ENCODE data around the gene ZNF300. TPM values are rescaled to one million over a fixed set of nuclear protein-coding genes. Genes with fewer than 3 reads are reported as not detected.
A peak's percentile ranks its signal among the peaks of the same experiment; 100 is the strongest.
"Not testable (repeated sequence)": the region's sequence is repeated elsewhere in the genome, so short reads cannot be mapped to it uniquely, and the experiment has no call there.

Gene ZNF300
- total RNA-seq (2014; rRNA removed; shearing (Covaris generic)) = 8.3 and 8.6 TPM in 2 replicates
- 4.5 and 6.7 TPM in 2 replicates for polyA plus RNA-seq (2015; cell fraction: cytosol; rRNA removed)
- 40.1 and 43.8 TPM in 2 replicates for polyA plus RNA-seq (2015; cell fraction: nucleus; rRNA removed)

DNA sequence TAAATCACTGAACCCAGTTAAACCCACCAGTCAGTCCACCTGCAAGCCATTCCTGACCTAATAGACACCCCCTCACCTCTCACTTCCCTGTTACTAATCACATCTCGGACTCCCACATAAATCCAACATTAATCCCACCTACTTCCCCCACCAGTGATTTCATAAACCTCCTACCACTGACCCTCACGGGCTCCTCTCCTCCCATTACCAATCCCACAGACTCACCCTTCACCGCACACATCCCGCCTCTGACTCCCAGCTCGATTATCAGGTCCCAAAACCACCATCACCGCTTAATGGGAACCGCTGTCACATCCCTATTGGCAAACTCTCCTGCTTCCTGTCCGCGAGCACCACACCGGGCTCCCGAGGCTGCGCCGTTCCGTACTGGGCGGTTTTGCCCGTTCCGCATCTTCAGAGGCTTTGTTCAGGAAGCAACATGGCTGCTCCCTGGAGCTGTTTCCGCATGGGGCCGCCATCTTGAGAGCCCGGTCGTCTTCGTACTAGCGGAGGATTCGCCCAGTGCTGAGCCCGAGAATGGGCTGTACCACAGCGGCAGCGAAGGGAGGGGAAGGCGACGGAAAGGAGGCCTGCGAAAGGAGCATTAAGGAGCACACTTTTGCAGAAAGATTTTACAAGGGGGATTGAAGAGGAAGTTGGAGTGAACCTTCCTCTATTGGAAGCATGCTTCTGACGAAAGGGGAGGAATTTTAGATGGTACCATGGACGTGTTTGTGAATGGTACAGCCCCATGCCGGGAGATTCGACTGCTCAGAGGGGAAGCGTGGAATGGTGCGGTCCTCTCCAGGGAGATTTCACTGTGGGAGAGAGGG lies at the start of gene ZNF300:
ZNF300 (minus strand) TSS at position 502 of the 833 bp plus-strand sequence. CDS start 1,825 bp downstream, outside the sequence.
- DNase-seq (ENCODE audit: low read depth) = peak; percentile 88

DNA sequence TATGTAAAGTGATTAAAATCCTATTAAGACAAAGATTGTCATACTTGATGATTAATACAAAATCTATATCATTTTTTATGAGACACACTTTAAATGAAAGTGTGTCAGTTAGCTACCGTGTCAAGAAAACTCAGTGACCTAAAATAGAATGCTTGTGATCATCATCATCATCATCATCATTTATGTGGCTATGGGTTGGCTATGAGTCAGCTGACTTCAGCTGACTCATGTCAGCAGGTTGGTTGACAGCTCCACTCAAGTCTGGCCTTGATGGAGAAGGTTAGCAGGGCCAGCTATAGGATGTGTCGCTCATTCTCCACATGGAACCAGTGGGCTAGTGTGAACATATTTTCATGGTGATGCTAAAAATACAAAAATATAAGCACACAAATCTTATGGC lies 43.8 kb upstream of the ZNF300 start:
- DNase-seq (ENCODE audit: low read depth) = peak; percentile 12

DNA sequence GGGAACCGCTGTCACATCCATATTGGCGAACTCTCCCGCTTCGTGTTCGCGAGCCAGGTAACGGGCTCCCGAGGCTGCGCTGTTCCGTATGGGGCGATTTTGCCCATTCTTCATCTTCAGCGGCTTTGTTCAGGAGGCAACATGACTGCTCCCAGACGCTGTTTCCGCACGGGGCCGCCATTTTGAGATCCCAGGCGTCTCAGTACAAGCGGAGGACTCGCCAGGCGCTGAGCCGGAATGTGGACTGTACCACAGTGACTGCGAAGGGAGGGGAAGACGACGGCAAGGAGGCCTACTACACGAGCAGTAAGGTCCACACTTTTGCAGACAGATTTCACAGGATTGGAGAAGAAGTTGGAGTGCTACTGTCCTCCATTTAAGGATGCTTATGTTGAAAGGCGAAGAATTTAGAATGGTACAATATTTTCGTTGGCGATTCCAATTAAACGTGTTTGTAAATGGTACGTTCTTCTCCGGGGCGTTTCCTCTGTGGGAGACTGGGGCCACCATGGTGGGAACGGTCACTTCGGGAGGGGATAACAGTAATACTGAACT lies 41.6 kb upstream of the ZNF300 start:
- DNase-seq (ENCODE audit: low read depth) = no peak

DNA sequence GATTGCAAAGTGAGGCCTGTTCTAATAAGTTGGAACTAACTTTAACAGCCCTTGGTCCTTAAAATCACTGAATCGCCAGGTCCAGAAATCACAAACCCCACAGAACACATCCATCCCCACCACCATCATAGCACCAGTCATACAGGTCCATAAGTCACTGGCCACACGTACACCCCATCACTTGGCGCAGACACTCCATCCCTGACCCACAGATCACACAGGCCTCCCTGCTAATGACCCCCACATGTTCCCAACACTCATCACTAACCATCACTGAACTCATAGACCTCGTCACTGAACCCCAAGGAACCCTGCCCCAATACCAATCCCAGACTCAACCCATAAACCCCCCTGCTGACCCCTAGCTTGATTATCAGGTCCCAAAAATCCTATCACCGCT lies 41.2 kb upstream of the ZNF300 start:
- DNase-seq (ENCODE audit: low read depth) = no peak

DNA sequence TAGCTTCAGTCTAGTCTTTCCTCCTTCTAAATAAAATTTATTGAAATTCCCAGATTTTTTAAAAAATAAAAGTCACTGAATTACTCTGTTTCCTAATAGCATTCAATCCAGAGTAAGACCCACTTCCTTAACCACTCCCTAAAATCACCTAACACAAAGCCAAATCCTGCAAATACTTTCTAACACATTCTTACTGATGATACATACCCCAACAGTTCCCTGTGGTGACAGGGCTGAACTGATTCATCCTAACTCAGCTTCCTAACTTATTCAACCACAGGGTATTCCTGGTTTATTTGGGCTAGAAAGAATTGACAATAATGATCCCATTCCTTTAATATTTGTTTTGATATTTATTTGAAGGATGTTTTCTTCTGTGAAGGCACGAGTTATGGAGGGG lies 40.7 kb upstream of the ZNF300 start:
- peak; percentile 39 for DNase-seq (ENCODE audit: low read depth)

DNA sequence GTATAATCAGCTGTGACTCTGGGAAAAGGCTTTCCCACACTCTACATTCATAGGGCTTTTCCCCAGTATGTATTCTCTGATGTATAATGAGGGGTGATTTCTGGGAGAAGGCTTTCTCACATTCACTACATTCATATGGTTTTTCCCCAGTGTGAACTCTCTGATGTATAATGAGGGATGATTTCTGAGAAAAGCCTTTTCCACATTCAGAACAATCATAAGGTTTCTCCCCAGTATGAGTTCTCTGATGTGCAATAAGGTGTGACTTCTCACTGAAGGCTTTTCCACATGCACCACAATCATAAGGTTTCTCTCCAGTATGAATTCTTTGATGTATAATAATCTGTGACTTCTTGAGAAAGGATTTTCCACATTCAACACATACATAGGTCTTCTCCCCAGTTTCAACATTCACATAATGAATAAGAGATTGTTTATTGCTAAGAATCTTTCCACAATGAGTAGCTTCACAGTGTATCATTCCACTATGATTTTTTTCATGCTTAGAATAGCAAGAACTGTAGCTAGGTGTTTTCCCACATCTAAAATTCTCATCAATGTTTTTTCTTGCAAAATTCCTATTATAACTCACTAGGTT lies 26.7 kb upstream of the ZNF300 start:
- no peak for DNase-seq (ENCODE audit: low read depth)

DNA sequence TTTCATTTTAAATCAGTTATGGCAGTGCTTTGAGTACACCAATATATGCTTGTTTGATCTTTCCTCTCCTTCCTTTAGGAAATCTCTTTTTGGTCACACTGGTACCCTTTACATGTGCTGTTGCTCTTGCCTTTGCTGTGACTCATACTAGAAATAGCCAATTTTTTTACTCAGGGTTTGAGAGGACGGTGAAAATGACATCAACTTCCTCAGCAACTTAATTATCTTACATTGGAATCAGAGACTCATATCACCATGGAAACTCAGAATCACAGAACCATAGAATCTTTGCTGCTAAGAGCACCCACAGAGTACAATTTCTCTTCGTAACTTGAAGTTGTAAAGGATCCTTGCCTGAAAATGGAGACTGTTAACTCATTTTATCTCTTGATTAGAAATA lies 13.8 kb upstream of the ZNF300 start:
- peak; percentile 71 for DNase-seq (ENCODE audit: low read depth)

DNA sequence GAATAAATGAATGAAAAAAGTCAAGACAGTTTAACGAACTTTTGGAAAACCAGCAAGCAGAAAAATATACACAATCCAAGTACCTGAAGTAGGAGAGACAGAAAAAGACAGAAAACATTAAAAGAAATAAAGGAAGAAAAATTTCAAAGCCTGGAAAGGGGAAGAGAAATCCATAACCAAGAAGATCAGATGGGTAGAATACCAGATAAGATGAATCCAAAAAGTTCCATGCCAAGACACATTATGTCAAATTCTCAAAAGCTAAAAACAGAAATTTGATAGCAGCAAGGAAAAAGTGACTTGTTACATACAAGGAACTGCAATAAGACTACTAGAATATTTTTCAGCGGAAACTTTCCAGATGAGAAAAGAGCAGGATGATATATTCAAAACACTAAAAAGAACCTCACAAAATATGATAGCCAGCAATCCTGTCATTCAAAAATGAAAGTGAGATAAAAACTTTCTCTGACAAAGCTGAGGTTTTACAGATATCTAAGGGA lies 7.6 kb upstream of the ZNF300 start:
- DNase-seq (ENCODE audit: low read depth) = no peak

DNA sequence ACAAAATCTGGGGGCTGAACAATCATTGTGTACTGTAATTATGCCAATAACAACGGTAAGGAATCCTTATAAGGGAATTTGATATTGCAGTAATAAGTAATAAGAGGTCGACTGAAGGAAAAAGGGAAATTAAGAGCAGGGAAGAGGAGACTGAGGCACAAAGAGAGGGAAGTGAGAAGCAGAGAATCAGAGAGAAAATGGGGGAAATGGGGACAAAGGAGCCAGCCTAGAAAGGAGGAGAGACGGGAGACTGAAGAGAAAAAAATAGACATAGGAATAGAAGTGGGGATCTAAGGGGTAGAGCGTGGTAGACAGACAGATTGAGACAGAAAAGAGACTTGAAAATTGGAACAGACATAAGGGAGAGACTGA lies 518 bp upstream of the ZNF300 start:
- DNase-seq (ENCODE audit: low read depth) = no peak

DNA sequence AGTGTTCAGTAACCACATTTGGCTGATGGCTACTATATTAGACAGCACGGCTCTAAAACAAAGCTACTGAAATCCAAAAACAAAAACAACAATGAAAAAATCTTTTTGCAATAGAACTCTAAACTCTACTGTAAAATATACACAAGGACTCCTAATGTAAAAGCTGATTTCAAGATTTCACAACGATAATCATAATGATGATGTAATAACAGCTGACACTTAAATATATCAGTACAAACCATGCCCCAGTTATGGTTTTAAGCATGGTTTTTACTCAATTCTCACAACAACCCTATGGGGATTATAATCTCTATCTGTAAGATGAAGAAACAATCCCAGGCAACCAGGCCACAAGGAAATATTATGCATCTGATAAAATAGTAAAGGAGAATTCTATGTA lies 3.3 kb downstream of the ZNF300 start:
- no peak for DNase-seq (ENCODE audit: low read depth)

DNA sequence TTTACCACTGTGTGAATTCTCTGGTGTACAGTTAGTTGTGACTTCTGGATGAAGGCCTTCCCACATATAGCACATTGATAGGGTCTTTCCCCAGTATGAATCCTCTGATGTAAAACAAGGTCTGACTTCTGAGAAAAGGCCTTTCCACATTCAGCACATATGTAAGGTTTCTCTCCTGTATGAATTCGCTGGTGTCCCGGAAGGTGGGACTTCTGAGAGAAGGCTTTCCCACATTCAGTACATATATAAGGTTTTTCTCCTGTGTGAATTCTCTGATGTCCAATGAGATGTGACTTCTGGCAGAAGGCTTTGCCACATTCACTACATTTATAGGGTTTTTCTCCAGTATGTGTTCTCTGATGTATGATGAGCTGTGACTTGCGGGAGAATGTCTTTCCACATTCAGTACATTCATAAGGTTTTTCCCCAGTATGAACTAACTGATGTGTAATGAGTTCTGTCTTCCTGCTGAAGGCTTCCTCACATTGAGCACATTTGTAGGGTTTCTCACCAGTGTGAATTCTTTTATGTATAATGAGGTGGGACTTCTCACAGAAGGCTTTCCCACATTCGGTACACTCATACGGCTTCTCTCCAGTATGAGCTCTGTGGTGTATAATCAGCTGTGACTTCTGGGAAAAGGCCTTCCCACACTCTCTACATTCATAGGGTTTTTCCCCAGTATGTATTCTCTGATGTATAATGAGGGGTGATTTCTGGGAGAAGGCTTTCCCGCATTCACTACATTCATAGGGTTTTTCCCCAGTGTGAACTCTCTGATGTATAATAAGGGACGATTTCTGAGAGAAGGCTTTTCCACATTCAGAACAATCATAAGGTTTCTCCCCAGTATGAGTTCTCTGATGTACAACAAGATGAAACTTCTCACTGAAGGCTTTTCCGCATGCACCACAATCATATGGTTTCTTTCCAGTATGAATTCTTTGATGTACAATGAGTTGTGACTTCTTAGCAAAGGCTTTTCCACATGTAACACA lies 9.1 kb downstream of the ZNF300 start:
- no peak for DNase-seq (ENCODE audit: low read depth)

DNA sequence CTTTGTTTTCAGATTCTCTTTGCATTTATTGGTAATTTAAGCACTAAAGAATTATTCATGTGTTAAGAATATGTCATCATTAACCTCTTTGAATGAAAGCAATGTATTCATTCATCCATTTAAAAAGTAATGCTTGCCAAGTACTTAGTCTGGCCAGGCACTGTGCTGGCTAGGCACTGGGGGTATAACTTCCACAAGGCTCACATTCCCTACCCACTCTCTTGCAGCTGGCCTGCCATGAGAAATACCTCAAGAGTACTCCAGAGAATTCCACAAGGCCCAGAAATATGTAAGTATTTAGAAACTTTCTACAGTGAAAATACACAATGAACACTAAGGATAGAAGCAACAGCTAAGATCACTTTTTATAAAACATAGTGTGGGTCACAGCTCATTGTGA lies 25.4 kb downstream of the ZNF300 start:
- DNase-seq (ENCODE audit: low read depth) = no peak

DNA sequence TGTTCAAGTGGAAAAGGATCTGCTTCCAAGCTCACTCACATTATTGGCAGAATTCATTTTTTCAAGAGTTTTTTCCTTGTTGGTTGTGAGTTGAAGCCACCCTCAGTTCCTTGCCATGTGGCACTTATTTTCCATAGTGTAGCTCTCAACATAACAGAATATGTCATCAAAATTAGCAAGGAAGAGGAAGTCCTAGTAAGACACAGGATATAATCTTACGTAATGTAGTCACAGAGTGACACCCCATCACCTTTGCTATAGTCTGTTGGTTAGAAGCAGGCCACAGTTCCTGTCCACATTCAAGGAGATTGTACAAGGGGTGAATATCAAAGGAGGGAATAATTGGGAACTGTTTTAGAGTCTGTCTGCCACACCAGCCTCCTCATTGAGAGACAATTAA lies 42.7 kb downstream of the ZNF300 start:
- DNase-seq (ENCODE audit: low read depth) = no peak

DNA sequence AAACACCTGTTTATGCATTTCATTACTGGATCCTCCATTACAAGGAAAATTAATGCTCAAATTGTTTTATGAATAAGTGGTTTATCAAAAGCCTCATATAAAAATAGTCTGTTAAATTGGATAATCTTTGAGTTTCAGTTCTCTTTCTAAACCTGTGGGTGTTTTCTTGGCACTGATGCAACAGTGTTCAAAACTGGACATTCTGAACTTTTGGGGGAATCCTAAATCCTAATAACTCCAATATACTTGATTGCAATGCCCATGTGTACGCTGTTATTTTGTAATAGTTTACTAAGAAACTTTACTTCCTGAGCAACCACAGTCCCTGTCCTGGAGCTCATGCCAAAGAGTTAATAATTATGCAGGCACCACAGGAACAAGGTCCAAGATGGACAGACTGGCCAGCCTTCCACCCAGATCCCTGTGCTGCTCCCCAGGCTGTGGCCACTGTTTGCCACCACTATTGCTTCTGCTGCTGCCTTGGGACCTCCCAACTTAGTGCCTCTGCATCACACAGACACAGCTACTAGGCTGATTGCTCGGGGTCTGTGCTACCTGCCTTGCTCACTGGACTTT lies 44.4 kb downstream of the ZNF300 start:
- no peak for DNase-seq (ENCODE audit: low read depth)

DNA sequence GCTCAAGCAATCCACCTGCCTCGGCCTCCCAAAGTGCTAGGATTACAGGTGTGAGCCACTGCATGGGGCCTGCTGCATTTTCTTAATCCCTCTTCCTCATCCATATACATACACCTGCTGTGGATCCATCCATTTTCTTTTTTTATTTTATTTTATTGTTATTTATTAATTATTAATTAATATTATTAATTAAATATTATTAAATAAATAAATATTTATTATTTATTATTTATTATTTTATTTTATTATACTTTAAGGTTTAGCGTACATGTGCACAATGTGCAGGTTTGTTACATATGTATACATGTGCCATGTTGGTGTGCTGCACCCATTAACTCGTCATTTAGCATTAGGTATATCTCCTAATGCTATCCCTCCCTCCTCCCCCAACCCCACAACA lies 48.1 kb downstream of the ZNF300 start:
- DNase-seq (ENCODE audit: low read depth) = not testable (repeated sequence)

DNA sequence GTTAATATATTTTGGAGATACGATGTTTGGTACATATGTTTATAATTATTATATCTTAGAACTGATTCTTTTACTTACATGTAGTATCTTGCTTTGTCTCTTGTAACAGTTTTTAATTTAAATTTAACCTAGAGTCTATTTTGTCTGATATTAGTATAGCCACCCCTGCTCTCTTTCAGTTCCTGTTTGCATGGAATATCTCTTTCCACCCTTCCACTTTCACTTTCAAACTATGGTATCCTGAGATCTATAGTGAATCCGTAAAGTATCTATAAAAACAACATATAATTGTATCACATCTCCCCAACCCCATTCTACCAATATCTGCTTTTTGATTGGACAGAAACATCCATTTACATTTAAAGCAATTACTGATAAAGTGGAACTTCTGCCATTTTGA lies 51.2 kb downstream of the ZNF300 start:
- no peak for DNase-seq (ENCODE audit: low read depth)

DNA sequence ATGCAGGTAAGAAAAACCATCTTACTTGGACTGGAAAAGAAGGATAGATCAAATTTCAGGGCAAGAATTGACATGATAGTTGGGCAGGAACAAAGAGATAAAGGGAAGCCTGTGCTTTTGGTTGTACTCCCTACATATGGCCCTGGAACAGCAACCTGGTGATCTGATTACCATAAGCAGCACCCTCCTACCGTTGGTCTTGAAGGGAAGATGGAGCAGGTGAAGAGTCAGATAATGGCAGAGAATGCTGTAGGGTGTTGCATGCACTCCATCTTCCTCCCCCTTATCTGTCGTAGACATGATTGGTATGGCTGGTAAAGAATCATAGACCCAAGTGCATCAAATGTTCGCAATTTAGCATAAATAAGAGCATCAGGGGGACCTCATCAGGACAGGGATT lies 53.7 kb downstream of the ZNF300 start:
- no peak for DNase-seq (ENCODE audit: low read depth)

DNA sequence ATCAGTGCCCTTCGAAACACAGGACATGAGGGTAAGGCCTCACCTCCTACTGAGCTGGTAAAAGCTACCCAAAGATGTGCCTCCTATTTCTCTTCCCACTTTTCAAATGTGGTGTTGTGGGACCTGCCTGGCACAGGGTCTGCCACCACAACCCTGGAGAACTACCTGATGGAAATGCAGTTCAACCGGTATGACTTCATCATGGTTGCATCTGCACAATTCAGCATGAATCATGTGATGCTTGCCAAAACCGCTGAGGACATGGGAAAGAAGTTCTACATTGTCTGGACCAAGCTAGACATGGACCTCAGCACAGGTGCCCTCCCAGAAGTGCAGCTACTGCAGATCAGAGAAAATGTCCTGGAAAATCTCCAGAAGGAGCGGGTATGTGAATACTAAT lies 56.5 kb downstream of the ZNF300 start:
- no peak for DNase-seq (ENCODE audit: low read depth)

DNA sequence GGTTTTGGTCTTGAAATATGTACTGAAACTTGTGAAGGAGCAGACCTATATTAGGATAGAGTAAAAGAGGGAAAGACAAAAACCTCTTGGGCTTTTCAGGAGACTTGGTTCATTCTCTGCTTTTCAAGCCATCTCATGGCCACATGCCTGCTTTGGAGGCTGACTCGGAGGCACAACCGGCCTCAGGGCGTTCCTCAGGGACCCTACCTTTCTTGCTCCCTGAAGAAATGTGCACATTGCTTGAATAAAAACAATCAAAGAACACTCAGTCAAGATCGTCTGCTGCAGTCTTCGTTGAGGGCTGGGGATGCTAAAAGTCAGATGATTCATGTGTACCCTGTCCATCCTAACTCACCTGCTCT lies 57.5 kb downstream of the ZNF300 start:
- no peak for DNase-seq (ENCODE audit: low read depth)

DNA sequence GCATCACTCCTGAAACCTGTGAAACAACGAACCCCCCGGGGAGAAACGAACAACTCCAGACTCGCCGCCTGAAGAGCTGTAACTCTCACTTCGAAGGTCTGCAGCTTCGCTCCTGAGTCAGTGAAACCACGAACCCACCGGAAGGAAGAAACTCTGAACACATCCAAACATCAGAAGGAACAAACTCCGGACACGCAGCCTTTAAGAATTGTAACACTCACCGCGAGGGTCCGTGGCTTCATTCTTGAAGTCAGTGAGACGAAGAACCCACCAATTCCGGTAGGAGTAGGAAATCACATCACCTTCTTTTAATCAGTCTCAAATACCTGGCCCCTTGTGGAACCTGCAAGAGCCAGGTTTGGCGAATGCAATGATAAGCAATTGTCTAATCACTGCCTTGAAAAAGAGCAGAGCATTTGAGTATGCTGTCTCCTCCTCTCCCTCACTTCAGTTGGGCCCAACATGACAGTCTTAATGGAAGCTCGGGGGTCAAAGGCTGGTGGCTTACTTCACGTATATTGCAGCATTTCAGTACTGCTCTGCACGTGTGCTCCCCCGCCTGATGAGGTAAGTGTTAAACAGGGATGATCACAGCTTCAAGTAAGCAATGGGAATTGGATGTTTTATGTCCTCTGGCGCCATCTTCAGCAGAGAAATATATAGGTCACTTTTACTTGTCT lies 58.0 kb downstream of the ZNF300 start:
- peak; percentile 82 for DNase-seq (ENCODE audit: low read depth)
